Measurements from ENCODE around the gene CALHM3. TPM values are rescaled to one million over a fixed set of nuclear protein-coding genes. Genes with fewer than 3 reads are reported as not detected.

Gene CALHM3
- total RNA-seq, 4 donors from 2014 or later: not detected

GRCh38 chr10:103480521-103480920 lies 1.5 kb upstream of the CALHM3 start:
- H3K4me3 ChIP-seq: no peak overlapping the region
- DNase-seq: no peak
- H3K4me1 ChIP-seq: peaks cover 0 to 4% of the 10 kb centered on the region in 2 donors
- intact Hi-C loops (cut with DNase I; ENCODE audit: low total_unique reads): loop anchor here (5.0 to 10.0 kb wide), 2 partner anchors 63 to 204 kb away; no protein-coding TSS in a partner anchor
- H3K27ac ChIP-seq: no peak overlapping the region
- no peaks in the 10 kb centered on the region for H3K9me3 ChIP-seq
- H3K36me3 ChIP-seq: no peaks in the 10 kb centered on the region
- no peaks in the 10 kb centered on the region for H3K27me3 ChIP-seq
- no peak for TF ChIP-seq POLR2A (IDR thresholded peaks at IDR 0.05)
- TF ChIP-seq, protein P1, sequence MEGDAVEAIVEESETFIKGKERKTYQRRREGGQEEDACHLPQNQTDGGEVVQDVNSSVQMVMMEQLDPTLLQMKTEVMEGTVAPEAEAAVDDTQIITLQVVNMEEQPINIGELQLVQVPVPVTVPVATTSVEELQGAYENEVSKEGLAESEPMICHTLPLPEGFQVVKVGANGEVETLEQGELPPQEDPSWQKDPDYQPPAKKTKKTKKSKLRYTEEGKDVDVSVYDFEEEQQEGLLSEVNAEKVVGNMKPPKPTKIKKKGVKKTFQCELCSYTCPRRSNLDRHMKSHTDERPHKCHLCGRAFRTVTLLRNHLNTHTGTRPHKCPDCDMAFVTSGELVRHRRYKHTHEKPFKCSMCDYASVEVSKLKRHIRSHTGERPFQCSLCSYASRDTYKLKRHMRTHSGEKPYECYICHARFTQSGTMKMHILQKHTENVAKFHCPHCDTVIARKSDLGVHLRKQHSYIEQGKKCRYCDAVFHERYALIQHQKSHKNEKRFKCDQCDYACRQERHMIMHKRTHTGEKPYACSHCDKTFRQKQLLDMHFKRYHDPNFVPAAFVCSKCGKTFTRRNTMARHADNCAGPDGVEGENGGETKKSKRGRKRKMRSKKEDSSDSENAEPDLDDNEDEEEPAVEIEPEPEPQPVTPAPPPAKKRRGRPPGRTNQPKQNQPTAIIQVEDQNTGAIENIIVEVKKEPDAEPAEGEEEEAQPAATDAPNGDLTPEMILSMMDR (IDR thresholded peaks at IDR 0.05): no peak

- no peak overlapping the region for H3K4me3 ChIP-seq
- H3K4me1 ChIP-seq: no peaks in the 10 kb centered on the region
- H3K27me3 ChIP-seq: no peaks in the 10 kb centered on the region
- H3K36me3 ChIP-seq: no peaks in the 10 kb centered on the region
- DNase-seq: no peak
- intact Hi-C loops (cut with DNase I; ENCODE audit: low total_unique reads): no loop called here
- no peaks in the 10 kb centered on the region for H3K9me3 ChIP-seq
- TF ChIP-seq, protein P1 (IDR thresholded peaks at IDR 0.05): no peak
- no peak for TF ChIP-seq POLR2A (IDR thresholded peaks at IDR 0.05)
- no peak overlapping the region for H3K27ac ChIP-seq
Measured at GRCh38 chr10:103478671-103479070, 369 bp downstream of the CALHM3 start.

- Histone ChIP-seq H3K4me1 (no peaks in the 10 kb centered on the region), H3K4me3 (no peak overlapping the region), H3K27ac (no peak overlapping the region), H3K9me3 (no peaks in the 10 kb centered on the region), H3K36me3 (no peaks in the 10 kb centered on the region), H3K27me3 (no peaks in the 10 kb centered on the region)
- intact Hi-C loops (cut with DNase I; ENCODE audit: low total_unique reads): no loop called here
- DNase-seq: no peak
- TF ChIP-seq, protein P1 (IDR thresholded peaks at IDR 0.05): no peak
- no peak for TF ChIP-seq POLR2A (IDR thresholded peaks at IDR 0.05)
Measured at GRCh38 chr10:103476046-103476768, 2.8 kb downstream of the CALHM3 start.

DNA sequence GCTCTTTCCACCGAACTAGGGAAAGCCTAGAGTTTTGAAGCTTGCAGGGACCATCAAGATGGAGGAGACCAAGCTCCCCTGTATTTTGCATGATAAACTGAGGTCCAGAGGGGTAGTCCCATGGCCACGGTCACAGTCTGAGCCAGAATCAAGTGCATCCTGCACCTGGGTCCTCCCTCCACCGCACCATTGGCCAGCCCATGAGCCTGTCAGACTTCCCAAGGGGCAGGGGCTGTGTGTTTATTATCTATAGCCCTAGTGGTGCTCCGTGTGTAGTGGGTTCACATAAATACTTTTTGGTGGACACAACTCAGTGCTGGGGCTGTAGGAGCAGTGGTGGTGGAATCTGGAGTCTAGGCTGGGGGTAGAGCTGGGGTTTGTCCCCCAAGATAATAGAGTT lies 3.6 kb downstream of the CALHM3 start:
- no peak overlapping the region for H3K4me3 ChIP-seq
- H3K27me3 ChIP-seq: no peaks in the 10 kb centered on the region
- H3K36me3 ChIP-seq: no peaks in the 10 kb centered on the region
- TF ChIP-seq POLR2A (IDR thresholded peaks at IDR 0.05): no peak
- TF ChIP-seq, protein P1 (IDR thresholded peaks at IDR 0.05): no peak
- H3K9me3 ChIP-seq: no peaks in the 10 kb centered on the region
- H3K27ac ChIP-seq: no peak overlapping the region
- intact Hi-C loops (cut with DNase I; ENCODE audit: low total_unique reads): no loop called here
- no peak for DNase-seq
- H3K4me1 ChIP-seq: no peaks in the 10 kb centered on the region

- Histone ChIP-seq H3K4me3 (no peak overlapping the region), H3K27ac (no peak overlapping the region), H3K4me1 (no peaks in the 10 kb centered on the region), H3K9me3 (no peaks in the 10 kb centered on the region), H3K36me3 (no peaks in the 10 kb centered on the region), H3K27me3 (no peaks in the 10 kb centered on the region)
- intact Hi-C loops (cut with DNase I; ENCODE audit: low total_unique reads): no loop called here
- TF ChIP-seq, protein P1 (IDR thresholded peaks at IDR 0.05): no peak
- TF ChIP-seq POLR2A (IDR thresholded peaks at IDR 0.05): no peak
- no peak for DNase-seq
Measured at GRCh38 chr10:103474077-103474476, 5.0 kb downstream of the CALHM3 start.
